ENCODE results near the gene ANO10. TPM values are rescaled to one million over a fixed set of nuclear protein-coding genes. Genes with fewer than 3 reads are reported as not detected.
"Not testable (repeated sequence)": the region's sequence is repeated elsewhere in the genome, so short reads cannot be mapped to it uniquely, and the experiment has no call there.

ANO10 gene
- total RNA-seq, 2 experiments from 2014 or later = 8.4 to 8.5 TPM

DNA sequence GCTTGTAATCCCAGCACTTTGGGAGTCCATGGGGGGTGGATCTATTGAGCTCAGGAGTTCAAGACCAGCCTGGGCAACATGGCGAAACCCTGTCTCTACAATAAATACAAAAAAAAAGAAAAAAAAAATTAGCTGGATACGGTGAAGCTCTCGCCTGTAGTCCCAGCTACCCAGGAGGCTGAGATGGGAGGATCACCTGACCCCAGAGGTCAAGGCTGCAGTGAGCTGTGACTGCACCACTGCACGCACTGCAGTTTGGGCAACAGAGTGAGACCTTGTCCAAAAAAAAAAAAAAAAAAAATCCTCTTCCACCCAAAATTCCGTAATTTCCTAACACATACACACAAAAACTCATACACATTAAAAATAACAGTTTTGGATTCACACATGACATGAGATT lies 2.2 kb downstream of the ANO10 start:
- DNase-seq = no peak
- no peaks in the 10 kb centered on the region for H3K27me3 Mint-ChIP-seq
- no peaks in the 10 kb centered on the region for H3K9me3 Mint-ChIP-seq
- CTCF ChIA-PET = no interaction called here
- H3K4me1 Mint-ChIP-seq (ENCODE audit: low read depth) = peaks cover 10% of the 10 kb centered on the region
- POLR2A ChIA-PET = no interaction called here
- H3K27ac Mint-ChIP-seq = no peak overlapping the region
- H3K36me3 Mint-ChIP-seq = no peaks in the 10 kb centered on the region
- intact Hi-C loops (cut with micrococcal nuclease) = no loop called here
- H3K4me3 Mint-ChIP-seq = no peak overlapping the region

DNA sequence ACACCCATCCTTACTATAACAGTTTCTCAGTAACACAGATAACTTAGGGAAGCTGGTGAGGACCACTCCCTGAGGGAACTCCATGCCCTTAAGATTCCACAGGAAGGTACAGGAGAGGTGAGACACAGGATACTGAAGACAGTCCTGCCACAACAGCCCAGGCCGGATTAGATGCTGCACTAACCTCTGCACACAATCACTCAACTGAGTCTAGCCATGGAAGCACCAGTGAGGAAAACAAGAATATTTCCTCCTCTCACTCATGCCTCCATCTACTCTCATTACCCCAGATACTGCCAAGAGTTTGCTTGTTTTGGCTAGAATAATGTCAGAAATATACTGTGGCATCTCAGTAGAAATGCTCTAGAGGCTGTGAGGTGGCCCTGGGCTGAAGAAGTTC lies 3.7 kb downstream of the ANO10 start:
- Mint-ChIP-seq H3K27ac (no peak overlapping the region), H3K4me3 (no peak overlapping the region), H3K4me1 (ENCODE audit: low read depth) (peaks cover 10% of the 10 kb centered on the region), H3K36me3 (no peaks in the 10 kb centered on the region), H3K27me3 (no peaks in the 10 kb centered on the region), H3K9me3 (no peaks in the 10 kb centered on the region)
- CTCF ChIA-PET = no interaction called here
- intact Hi-C loops (cut with micrococcal nuclease) = no loop called here
- DNase-seq = no peak
- POLR2A ChIA-PET = no interaction called here

DNA sequence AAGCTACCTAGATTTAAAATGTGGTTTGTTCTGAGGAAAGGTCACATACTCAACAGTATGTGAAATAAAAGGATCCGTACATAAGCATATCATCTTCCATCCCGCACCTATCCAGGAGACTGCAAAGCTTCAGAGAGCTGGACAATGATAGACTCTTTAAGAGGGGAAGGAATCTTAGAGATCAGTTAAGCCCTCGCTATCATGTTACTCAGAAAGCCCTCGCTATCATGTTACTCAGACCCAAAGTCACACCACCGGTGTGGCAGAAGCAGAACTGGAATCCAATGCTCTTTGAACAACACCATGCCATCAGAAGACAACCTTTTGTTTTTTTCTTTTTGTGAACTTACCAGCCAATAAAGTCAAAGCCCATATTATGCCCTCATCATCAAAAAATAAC lies 5.8 kb downstream of the ANO10 start:
- no peak overlapping the region for H3K27ac Mint-ChIP-seq
- intact Hi-C loops (cut with micrococcal nuclease) = no loop called here
- no peak for DNase-seq
- no peaks in the 10 kb centered on the region for H3K27me3 Mint-ChIP-seq
- no peaks in the 10 kb centered on the region for H3K36me3 Mint-ChIP-seq
- POLR2A ChIA-PET = no interaction called here
- H3K9me3 Mint-ChIP-seq = no peaks in the 10 kb centered on the region
- CTCF ChIA-PET = no interaction called here
- peaks cover 3% of the 10 kb centered on the region for H3K4me1 Mint-ChIP-seq (ENCODE audit: low read depth)
- H3K4me3 Mint-ChIP-seq = no peak overlapping the region

DNA sequence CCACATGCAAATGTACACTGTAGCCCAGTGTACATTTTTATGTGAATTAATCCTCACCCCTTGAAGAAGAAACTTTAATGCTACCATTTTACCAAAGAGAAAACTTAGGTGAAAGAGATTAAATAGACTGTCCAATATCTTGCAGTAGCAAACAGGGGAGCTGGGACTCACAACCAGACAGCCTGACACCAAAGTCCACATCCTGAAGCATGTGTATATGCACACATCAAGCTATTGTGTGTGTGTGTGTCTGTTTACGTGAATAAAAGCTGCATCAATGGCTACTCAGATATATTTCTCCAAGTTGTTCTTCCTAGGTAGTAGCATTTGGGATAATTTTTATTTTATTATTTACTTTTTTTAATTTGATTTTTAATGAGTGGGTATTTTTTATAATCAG lies 6.7 kb downstream of the ANO10 start:
- H3K9me3 Mint-ChIP-seq = no peaks in the 10 kb centered on the region
- H3K4me1 Mint-ChIP-seq (ENCODE audit: low read depth) = no peaks in the 10 kb centered on the region
- intact Hi-C loops (cut with micrococcal nuclease) = no loop called here
- no peak overlapping the region for H3K4me3 Mint-ChIP-seq
- ChIA-PET CTCF (no interaction called here), POLR2A (no interaction called here)
- no peak overlapping the region for H3K27ac Mint-ChIP-seq
- no peaks in the 10 kb centered on the region for H3K27me3 Mint-ChIP-seq
- no peak for DNase-seq
- no peaks in the 10 kb centered on the region for H3K36me3 Mint-ChIP-seq

DNA sequence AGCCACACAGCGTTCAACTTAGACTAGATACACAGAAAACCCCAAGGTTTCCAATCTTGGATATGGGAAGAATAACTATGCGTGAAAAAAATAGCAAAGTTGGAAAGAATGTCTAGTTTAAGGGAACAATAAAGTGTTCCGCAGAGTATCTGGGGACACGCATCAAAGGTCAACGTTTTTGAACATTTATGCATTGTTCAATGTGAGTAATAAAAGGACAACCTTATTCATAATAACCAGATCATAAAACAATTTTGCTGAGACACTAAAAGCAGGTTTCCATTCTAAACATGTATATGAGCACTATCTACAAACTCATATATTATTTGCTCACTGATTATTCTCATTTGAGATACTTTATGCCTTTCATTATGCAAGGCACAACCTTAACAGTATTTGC lies 7.8 kb downstream of the ANO10 start:
- H3K4me3 Mint-ChIP-seq = no peak overlapping the region
- H3K27me3 Mint-ChIP-seq = no peaks in the 10 kb centered on the region
- H3K36me3 Mint-ChIP-seq = no peaks in the 10 kb centered on the region
- ChIA-PET CTCF (no interaction called here), POLR2A (no interaction called here)
- no peak for DNase-seq
- no peaks in the 10 kb centered on the region for H3K9me3 Mint-ChIP-seq
- no peaks in the 10 kb centered on the region for H3K4me1 Mint-ChIP-seq (ENCODE audit: low read depth)
- intact Hi-C loops (cut with micrococcal nuclease) = no loop called here
- no peak overlapping the region for H3K27ac Mint-ChIP-seq

DNA sequence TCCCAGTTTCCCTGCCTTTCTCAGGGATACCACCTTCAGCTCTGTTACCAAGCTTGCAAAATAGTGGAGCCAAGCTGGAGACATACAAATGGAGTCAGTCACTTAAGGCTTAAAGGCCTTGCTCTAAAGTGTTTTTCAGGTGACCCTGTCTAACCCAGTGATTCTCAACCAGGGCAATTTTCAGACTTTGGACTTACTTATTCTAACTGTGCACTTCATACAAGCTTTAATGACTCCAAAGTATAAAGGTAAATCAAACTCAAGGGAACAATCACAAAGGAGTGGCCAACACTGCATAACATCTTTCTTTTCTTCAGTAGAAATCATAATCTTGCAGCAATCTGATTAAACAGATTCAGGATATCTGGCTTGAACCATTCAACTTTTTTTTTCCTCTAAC lies 9.4 kb downstream of the ANO10 start:
- no peak for DNase-seq
- no peaks in the 10 kb centered on the region for H3K36me3 Mint-ChIP-seq
- H3K4me3 Mint-ChIP-seq = no peak overlapping the region
- H3K27me3 Mint-ChIP-seq = no peaks in the 10 kb centered on the region
- no peaks in the 10 kb centered on the region for H3K4me1 Mint-ChIP-seq (ENCODE audit: low read depth)
- no peaks in the 10 kb centered on the region for H3K9me3 Mint-ChIP-seq
- POLR2A ChIA-PET = no interaction called here
- H3K27ac Mint-ChIP-seq = no peak overlapping the region
- CTCF ChIA-PET = no interaction called here
- intact Hi-C loops (cut with micrococcal nuclease) = no loop called here

DNA sequence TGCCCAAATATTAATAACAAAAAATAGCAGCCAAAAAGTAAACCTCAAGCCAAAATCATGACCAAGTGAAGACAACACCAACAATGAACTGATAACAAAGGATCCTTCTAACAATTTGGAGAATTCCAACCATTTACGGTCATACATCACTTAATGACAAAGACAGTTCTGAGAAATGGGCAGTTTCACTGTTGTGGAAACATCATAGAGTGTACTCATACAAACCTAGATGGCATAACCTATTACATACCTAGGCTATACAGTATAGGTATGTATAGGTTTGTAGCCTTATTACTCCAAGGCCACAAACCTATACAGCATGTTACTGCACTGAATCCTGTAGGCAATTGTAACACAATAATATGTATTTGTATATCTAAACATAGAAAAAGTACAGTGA lies 12.4 kb downstream of the ANO10 start:
- Mint-ChIP-seq H3K9me3 (no peaks in the 10 kb centered on the region), H3K4me1 (ENCODE audit: low read depth) (no peaks in the 10 kb centered on the region), H3K27me3 (no peaks in the 10 kb centered on the region), H3K36me3 (peaks cover 3% of the 10 kb centered on the region), H3K4me3 (no peak overlapping the region), H3K27ac (no peak overlapping the region)
- no peak for DNase-seq
- POLR2A ChIA-PET = no interaction called here
- CTCF ChIA-PET = no interaction called here
- intact Hi-C loops (cut with micrococcal nuclease) = no loop called here

DNA sequence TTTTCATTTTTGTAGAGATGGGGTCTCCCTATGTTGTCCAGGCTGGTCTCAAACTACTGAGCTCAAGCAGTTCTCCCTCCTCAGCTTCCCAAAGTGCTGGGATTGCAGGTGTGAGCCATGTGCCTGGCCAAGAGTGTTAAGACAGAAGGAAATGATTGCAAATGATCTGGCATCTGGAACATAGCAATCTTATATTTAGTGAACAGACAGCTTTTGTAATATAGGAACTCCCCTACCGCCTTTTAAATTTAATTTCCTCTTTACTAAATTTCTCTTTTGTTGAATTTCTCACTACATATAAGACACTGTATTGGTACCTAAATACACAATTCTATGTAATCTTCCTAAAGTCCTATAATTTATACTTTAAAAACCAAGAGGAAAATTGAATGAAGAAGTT lies 13.1 kb downstream of the ANO10 start:
- ChIA-PET POLR2A (no interaction called here), CTCF (no interaction called here)
- no peak for DNase-seq
- H3K27me3 Mint-ChIP-seq = no peaks in the 10 kb centered on the region
- H3K36me3 Mint-ChIP-seq = peaks cover 5% of the 10 kb centered on the region
- H3K27ac Mint-ChIP-seq = no peak overlapping the region
- H3K4me1 Mint-ChIP-seq (ENCODE audit: low read depth) = no peaks in the 10 kb centered on the region
- intact Hi-C loops (cut with micrococcal nuclease) = no loop called here
- no peaks in the 10 kb centered on the region for H3K9me3 Mint-ChIP-seq
- H3K4me3 Mint-ChIP-seq = no peak overlapping the region

DNA sequence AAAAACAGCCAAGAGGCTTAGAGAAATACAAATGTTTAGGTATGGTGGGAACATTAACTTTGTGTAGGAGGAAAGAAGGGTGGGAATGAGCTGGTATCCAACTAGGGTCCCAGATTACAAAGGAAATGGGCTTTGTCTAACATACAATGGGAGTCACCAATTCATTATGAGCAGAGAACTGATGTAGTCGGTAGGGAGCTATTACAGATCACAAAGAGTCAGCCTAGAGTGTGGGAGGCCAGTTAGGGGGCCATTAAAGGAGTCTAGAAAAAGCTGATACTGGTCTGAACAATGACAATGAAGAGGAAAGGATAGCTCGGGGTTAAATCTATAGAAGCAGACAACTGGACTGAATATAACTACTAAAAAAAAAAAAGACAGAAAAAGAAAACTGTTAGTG lies 15.5 kb downstream of the ANO10 start:
- peaks cover 5% of the 10 kb centered on the region for H3K36me3 Mint-ChIP-seq
- no peak for DNase-seq
- H3K4me1 Mint-ChIP-seq (ENCODE audit: low read depth) = no peaks in the 10 kb centered on the region
- H3K27me3 Mint-ChIP-seq = no peaks in the 10 kb centered on the region
- CTCF ChIA-PET = no interaction called here
- intact Hi-C loops (cut with micrococcal nuclease) = no loop called here
- no peak overlapping the region for H3K4me3 Mint-ChIP-seq
- no peak overlapping the region for H3K27ac Mint-ChIP-seq
- H3K9me3 Mint-ChIP-seq = no peaks in the 10 kb centered on the region
- POLR2A ChIA-PET = no interaction called here

DNA sequence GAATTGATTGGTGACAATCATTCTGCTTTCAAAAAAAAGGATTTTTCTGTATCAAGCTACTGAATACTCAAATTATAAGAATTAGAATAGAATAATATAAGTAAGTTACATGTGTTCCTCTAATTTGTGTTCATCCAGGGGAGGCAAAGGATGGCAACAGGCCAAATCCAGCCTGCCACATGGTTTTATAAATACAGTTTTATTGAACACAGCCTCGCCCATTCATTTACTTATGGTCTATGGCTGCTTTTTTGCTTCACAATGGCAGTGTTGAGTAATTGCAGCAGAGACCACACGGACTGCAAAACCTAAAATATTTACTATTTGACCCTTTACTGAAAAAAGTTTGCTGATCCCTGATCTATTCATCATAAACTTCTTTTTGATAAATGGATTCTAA lies 21.9 kb downstream of the ANO10 start:
- POLR2A ChIA-PET; H3K27ac Mint-ChIP-seq; DNase-seq; H3K4me3 Mint-ChIP-seq; H3K4me1 Mint-ChIP-seq (ENCODE audit: low read depth); H3K27me3 Mint-ChIP-seq; intact Hi-C loops (cut with micrococcal nuclease): not testable (repeated sequence)
- peaks cover 21% of the 10 kb centered on the region for H3K36me3 Mint-ChIP-seq
- peaks cover 15% of the 10 kb centered on the region for H3K9me3 Mint-ChIP-seq
- CTCF ChIA-PET = interaction anchor here (0.6 kb wide), 1 partner anchor 75 kb away, joined by 5 read pairs; no protein-coding TSS in a partner anchor

DNA sequence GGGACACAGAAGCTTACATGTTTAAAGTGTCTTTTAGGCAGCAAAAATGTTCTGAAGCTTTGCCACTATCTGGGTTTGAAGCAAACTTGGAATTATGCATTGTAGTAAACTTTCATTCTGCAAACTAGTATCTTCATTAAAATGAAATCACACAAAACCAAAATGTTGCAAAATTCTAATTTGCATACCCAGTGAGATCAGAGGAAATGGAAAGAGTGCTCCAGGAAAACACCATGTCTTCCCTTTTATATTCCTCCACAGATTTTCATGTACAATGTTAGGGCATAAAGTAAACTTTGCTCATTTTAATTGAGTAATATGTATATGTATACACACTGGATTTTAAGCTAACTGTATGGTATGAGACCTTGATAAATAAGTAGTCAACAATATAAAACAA lies 23.9 kb downstream of the ANO10 start:
- intact Hi-C loops (cut with micrococcal nuclease) = no loop called here
- H3K27ac Mint-ChIP-seq = no peak overlapping the region
- ChIA-PET CTCF (no interaction called here), POLR2A (no interaction called here)
- H3K4me3 Mint-ChIP-seq = no peak overlapping the region
- no peaks in the 10 kb centered on the region for H3K4me1 Mint-ChIP-seq (ENCODE audit: low read depth)
- peaks cover 21% of the 10 kb centered on the region for H3K9me3 Mint-ChIP-seq
- H3K36me3 Mint-ChIP-seq = peaks cover 34% of the 10 kb centered on the region
- no peak for DNase-seq
- H3K27me3 Mint-ChIP-seq = no peaks in the 10 kb centered on the region

DNA sequence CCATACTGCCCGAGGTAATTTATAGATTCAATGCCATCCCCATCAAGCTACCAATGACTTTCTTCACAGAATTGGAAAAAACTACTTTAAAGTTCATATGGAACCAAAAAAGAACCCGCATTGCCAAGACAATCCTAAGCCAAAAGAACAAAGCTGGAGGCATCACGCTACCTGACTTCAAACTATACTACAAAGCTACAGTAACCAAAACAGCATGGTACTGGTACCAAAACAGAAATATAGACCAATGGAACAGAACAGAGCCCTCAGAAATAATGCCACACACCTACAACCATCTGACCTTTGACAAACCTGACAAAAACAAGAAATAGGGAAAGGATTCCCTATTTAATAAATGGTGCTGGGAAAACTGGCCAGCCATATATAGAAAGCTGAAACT lies 25.6 kb downstream of the ANO10 start:
- H3K27ac Mint-ChIP-seq; DNase-seq; H3K4me3 Mint-ChIP-seq; H3K27me3 Mint-ChIP-seq; H3K4me1 Mint-ChIP-seq (ENCODE audit: low read depth); intact Hi-C loops (cut with micrococcal nuclease); POLR2A ChIA-PET; CTCF ChIA-PET: not testable (repeated sequence)
- H3K9me3 Mint-ChIP-seq = peaks cover 28% of the 10 kb centered on the region
- H3K36me3 Mint-ChIP-seq = peaks cover 45% of the 10 kb centered on the region

DNA sequence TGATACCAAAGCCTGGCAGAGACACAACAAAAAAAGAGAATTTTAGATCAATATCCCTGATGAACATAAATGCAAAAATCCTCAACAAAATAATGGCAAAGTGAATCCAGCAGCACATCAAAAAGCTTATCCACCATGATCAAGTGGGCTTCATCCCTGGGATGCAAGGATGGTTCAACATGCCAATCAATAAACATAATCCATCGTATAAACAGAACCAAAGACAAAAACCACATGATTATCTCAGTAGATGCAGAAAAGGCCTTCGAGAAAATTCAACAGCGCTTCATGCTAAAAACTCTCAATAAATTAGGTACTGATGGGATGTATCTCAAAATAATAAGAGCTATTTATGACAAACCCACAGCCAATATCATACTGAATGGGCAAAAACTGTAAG lies 26.5 kb downstream of the ANO10 start:
- CTCF ChIA-PET; H3K4me3 Mint-ChIP-seq; DNase-seq; H3K27ac Mint-ChIP-seq; H3K27me3 Mint-ChIP-seq; intact Hi-C loops (cut with micrococcal nuclease); POLR2A ChIA-PET; H3K4me1 Mint-ChIP-seq (ENCODE audit: low read depth): not testable (repeated sequence)
- H3K36me3 Mint-ChIP-seq = peaks cover 52% of the 10 kb centered on the region
- peaks cover 28% of the 10 kb centered on the region for H3K9me3 Mint-ChIP-seq

DNA sequence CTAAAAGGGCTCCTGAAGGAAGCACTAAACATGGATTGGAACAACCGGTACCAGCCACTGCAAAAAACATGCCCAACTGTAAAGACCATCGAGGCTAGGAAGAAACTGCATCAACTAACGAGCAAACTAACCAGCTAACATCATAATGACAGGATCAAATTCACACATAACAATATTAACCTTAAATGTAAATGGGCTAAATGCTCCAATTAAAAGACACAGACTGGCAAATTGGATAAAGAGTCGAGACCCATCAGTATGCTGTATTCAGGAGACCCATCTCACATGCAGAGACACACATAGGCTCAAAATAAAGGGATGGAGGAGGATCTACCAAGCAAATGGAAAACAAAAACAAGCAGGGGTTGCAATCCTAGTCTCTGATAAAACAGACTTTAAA lies 28.2 kb downstream of the ANO10 start:
- H3K27me3 Mint-ChIP-seq; H3K4me3 Mint-ChIP-seq; intact Hi-C loops (cut with micrococcal nuclease); H3K27ac Mint-ChIP-seq; H3K4me1 Mint-ChIP-seq (ENCODE audit: low read depth); DNase-seq; CTCF ChIA-PET; POLR2A ChIA-PET: not testable (repeated sequence)
- peaks cover 28% of the 10 kb centered on the region for H3K9me3 Mint-ChIP-seq
- peaks cover 53% of the 10 kb centered on the region for H3K36me3 Mint-ChIP-seq
